Colonic mucosa (tissue), 4 donors: ENCODE measurements around the gene EXD3. TPM values are rescaled to one million over a fixed set of nuclear protein-coding genes. Genes with fewer than 3 reads are reported as not detected.

Source experiments
- DNase-seq: peaks from one replicate; pipeline ENCODE4 v3.0.0-alpha.2; 2020
- H3K27ac ChIP-seq: fragments of 200-600 bp; one replicate; pipeline ENCODE4 v1.8.0; 2021
- H3K27me3 ChIP-seq: fragments of 200-600 bp; one replicate; pipeline ENCODE4 v1.8.0; 2021
- H3K36me3 ChIP-seq: fragments of 200-600 bp; one replicate; pipeline ENCODE4 v1.8.0; 2021
- H3K4me1 ChIP-seq: fragments of 200-600 bp; one replicate; pipeline ENCODE4 v1.8.0; 2021; ENCODE audit warnings: mild to moderate bottlenecking
- H3K4me3 ChIP-seq: fragments of 200-600 bp; one replicate; pipeline ENCODE4 v1.8.0; 2021
- H3K9ac ChIP-seq, 2 donors: one replicate each; pipeline ENCODE4 v1.7.0; 2013; ENCODE audit warnings: control low read depth in 2 of 2, low read depth in 2 of 2, low read length in 2 of 2
- H3K9me3 ChIP-seq: fragments of 200-600 bp; one replicate; pipeline ENCODE4 v1.8.0; 2021
- CTCF ChIP-seq: fragments of 200-600 bp; IDR thresholded peaks from one replicate; pipeline ENCODE4 v1.8.0; 2022; ENCODE audit warnings: antibody characterized with exemption, mild to moderate bottlenecking
- intact Hi-C: fragments of 100-400 bp; cut with DNase I; formaldehyde crosslinking; loops from one replicate; pipeline ENCODE4 v1.14.1; 2022
- total RNA-seq, 2 donors: library from RNA; stranded (reverse); fragmentation: NEBNext Ultra II Directional in 1 of 2; extraction: Animal tissue kit (Norgen Biotek cat#: 25700) in 1 of 2; gene quantifications; one replicate each; pipeline ENCODE4 v1.2.1, GENCODE V29; 2021
- donor health status: healthy.
- donor health status: DM: no; HTN: no; CAD: no.
- donor health status: DM: no; HTN: no; CAD: no.

Gene EXD3
- total RNA-seq, 2 donors from 2014 or later = 34.9 to 36.4 TPM

GRCh38 chr9:137266585-137267453 is 156.1 kb downstream of the EXD3 start:
- no peaks in the 10 kb centered on the region for H3K9me3 ChIP-seq
- peaks cover 14% of the 10 kb centered on the region for H3K36me3 ChIP-seq
- no peak overlapping the region for H3K27ac ChIP-seq
- no peak overlapping the region for H3K4me3 ChIP-seq
- H3K9ac ChIP-seq = no peak overlapping the region
- intact Hi-C loops = no loop called here
- DNase-seq = no peak
- H3K27me3 ChIP-seq = no peaks in the 10 kb centered on the region
- H3K4me1 ChIP-seq = peaks cover 12% of the 10 kb centered on the region
- TF ChIP-seq CTCF = no peak

- H3K36me3 ChIP-seq = peaks cover 14% of the 10 kb centered on the region
- intact Hi-C loops = no loop called here
- TF ChIP-seq CTCF = no peak
- no peak overlapping the region for H3K9ac ChIP-seq
- H3K27ac ChIP-seq = no peak overlapping the region
- H3K27me3 ChIP-seq = no peaks in the 10 kb centered on the region
- no peak overlapping the region for H3K4me3 ChIP-seq
- no peak for DNase-seq
- peaks cover 12% of the 10 kb centered on the region for H3K4me1 ChIP-seq
- H3K9me3 ChIP-seq = no peaks in the 10 kb centered on the region
These were observed 156.8 kb downstream of the EXD3 start for GRCh38 chr9:137266162-137266527.

DNA sequence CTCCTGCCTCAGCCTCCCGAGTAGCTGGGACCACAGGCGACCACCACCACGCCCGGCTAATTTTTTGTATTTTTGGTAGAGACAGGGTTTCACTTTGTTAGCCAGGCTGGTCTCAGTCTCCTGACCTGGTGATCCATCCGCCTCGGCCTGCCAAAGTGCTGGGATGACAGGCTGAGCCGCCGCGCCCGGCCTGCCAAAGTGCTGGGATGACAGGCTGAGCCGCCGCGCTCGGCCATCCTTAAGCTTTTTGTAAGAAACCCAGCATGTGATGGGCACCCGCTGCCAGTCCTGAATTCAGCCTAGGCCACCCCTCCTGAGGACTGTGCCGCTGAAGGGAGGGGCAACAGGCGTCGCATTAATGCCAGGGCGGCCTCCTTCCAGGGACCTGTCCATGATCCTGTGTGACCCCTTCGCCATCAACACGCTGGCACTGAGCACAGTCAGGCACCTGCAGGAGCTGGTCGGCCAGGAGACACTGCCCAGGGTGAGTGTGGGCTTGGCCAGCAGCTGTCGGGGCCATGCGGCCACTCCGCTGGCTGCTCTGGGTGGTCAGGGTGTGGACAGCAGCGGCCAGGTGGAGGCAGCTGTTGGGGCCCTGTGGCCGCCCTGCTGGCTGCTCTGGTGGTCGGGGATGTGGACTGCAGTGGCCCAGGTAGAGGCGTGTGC is 157.3 kb downstream of the EXD3 start:
- H3K9ac ChIP-seq = no peak overlapping the region
- no peak for DNase-seq
- intact Hi-C loops = no loop called here
- TF ChIP-seq CTCF = no peak
- peaks cover 14% of the 10 kb centered on the region for H3K36me3 ChIP-seq
- H3K9me3 ChIP-seq = no peaks in the 10 kb centered on the region
- no peak overlapping the region for H3K4me3 ChIP-seq
- no peak overlapping the region for H3K27ac ChIP-seq
- H3K27me3 ChIP-seq = no peaks in the 10 kb centered on the region
- H3K4me1 ChIP-seq = peaks cover 12% of the 10 kb centered on the region

DNA sequence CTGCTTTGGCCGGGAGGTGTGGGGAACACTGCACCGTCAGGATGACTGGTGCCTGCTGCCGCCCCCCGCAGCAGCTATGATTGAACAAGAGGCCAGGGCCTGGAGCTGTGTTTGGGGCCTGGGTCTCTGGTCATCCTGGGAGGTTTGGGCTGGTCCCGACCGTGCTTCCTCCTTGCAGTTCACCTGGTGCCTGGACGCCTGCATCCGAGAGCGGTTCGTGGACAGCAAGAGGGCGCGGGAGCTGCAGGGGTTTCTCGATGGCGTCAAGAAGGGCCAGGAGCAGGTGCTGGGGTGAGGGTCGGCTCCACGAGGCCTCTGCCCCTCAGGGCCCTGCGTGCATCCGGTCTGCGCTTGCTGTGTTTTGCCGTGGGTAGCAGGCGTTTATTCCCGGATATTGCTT is 158.9 kb downstream of the EXD3 start:
- no peak for DNase-seq

DNA sequence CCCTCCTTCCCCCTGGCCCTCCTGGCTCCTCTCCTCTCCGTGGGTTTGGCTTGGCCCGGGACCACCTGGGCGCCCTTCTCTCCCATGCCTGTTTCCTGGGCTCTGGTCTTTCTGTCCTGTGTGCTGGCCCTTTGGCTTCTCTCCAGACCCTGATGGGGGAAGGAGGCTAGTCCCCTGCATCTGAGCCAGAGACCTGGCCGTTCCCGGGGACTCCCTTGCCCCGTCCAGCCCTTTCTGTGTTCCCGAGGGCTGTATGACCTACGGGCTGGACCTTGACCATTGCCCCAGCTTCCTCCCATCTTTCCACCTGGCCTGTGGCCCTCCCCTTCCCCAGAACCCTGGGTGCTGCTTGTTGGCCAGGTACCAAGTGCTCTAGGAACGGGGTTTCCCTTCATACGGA is 159.5 kb downstream of the EXD3 start:
- Histone ChIP-seq H3K27me3 (no peaks in the 10 kb centered on the region), H3K4me3 (no peak overlapping the region), H3K4me1 (no peaks in the 10 kb centered on the region), H3K9ac (no peak overlapping the region), H3K9me3 (no peaks in the 10 kb centered on the region), H3K36me3 (peaks cover 14% of the 10 kb centered on the region), H3K27ac (no peak overlapping the region)
- DNase-seq = no peak
- TF ChIP-seq CTCF = no peak
- intact Hi-C loops = no loop called here

More for the DNA sequence above, 158.9 kb downstream of the EXD3 start:
- Histone ChIP-seq H3K9me3 (no peaks in the 10 kb centered on the region), H3K4me3 (no peak overlapping the region), H3K36me3 (peaks cover 14% of the 10 kb centered on the region), H3K9ac (no peak overlapping the region), H3K27me3 (no peaks in the 10 kb centered on the region), H3K27ac (no peak overlapping the region), H3K4me1 (peaks cover 6% of the 10 kb centered on the region)
- no peak for TF ChIP-seq CTCF
- intact Hi-C loops = no loop called here
